DOHH2 (cell line): ENCODE data around the gene EML6.

Source experiments
- EZH2phosphoT487 ChIP-seq: fragments of 200-600 bp; sonication (generic); IDR thresholded peaks from 2 replicates; pipeline ENCODE4 v1.6.1; 2017; ENCODE audit warnings: borderline replicate concordance, mild to moderate bottlenecking, antibody characterized with exemption, low read length, moderate library complexity, mixed read lengths
- TF ChIP-seq, protein P1 (sequence below): fragments of 200-600 bp; sonication (generic); IDR thresholded peaks from one replicate; pipeline ENCODE4 v1.5.1; 2014; ENCODE audit warnings: antibody characterized with exemption, mild to moderate bottlenecking, low read depth, low read length; ENCODE audit not compliant: poor library complexity, severe bottlenecking

DNA sequence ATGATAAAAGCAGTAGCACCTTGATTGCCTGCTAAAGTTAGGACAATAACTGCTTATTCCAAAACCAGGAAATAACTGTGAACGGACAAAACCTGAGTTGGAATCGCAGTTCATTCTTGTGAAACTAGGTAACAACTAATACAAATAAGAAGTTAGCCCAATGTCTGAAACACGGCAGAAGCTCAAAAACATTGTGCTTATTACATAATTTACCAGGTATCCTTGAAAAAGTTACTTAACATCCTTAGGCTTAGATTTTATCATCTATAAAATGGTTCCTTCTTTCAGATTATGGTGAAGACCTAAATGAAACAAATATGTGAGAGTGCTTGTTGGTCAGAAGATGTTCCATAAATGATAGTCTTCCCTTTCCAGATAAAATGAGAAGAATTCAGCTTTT, 294.4 kb downstream of the EML6 start:
- TF ChIP-seq, protein P1, sequence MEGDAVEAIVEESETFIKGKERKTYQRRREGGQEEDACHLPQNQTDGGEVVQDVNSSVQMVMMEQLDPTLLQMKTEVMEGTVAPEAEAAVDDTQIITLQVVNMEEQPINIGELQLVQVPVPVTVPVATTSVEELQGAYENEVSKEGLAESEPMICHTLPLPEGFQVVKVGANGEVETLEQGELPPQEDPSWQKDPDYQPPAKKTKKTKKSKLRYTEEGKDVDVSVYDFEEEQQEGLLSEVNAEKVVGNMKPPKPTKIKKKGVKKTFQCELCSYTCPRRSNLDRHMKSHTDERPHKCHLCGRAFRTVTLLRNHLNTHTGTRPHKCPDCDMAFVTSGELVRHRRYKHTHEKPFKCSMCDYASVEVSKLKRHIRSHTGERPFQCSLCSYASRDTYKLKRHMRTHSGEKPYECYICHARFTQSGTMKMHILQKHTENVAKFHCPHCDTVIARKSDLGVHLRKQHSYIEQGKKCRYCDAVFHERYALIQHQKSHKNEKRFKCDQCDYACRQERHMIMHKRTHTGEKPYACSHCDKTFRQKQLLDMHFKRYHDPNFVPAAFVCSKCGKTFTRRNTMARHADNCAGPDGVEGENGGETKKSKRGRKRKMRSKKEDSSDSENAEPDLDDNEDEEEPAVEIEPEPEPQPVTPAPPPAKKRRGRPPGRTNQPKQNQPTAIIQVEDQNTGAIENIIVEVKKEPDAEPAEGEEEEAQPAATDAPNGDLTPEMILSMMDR, result no peak
- no peak for TF ChIP-seq EZH2phosphoT487
